ENCODE results near the gene BCAT1.

- no peak for TF ChIP-seq CTCF (IDR thresholded peaks at IDR 0.05)
- TF ChIP-seq POLR2A (IDR thresholded peaks at IDR 0.05) = no peak
Observed at GRCh38 chr12:24903329-24904088, 45.4 kb downstream of the BCAT1 start.
